Tibial nerve (tissue), 4 donors: ENCODE measurements around the gene DUSP6. TPM values are rescaled to one million over a fixed set of nuclear protein-coding genes. Genes with fewer than 3 reads are reported as not detected.

Source experiments
- DNase-seq, 2 donors: peaks; one replicate each; pipeline ENCODE4 v3.0.0-alpha.2; 2019; ENCODE audit warnings: low spot score in 2 of 2
- H3K27ac ChIP-seq, 4 donors: fragments of 200-600 bp; sonication (generic) in 3 of 4; one replicate each; pipeline ENCODE4 v1.5.1; 2017 to 2019; ENCODE audit warnings: mild to moderate bottlenecking in 1 of 4
- H3K27me3 ChIP-seq, 2 donors: fragments of 200-600 bp; sonication (generic) in 1 of 2; one replicate each; pipeline versions ENCODE4 v1.5.1 to v1.6.0; 2017 to 2019
- H3K36me3 ChIP-seq, 3 donors: fragments of 200-600 bp; sonication (generic); one replicate each; pipeline ENCODE4 v1.5.1; 2018 to 2019
- H3K4me1 ChIP-seq, 4 donors: fragments of 200-600 bp; sonication (generic) in 3 of 4; one replicate each; pipeline ENCODE4 v1.5.1; 2017 to 2019
- H3K4me3 ChIP-seq, 4 donors: fragments of 200-600 bp; sonication (generic) in 3 of 4; one replicate each; pipeline ENCODE4 v1.5.1; 2017 to 2019; ENCODE audit warnings: mild to moderate bottlenecking in 1 of 4, moderate library complexity in 1 of 4
- H3K9me3 ChIP-seq, 4 donors: fragments of 200-600 bp; sonication (generic) in 3 of 4; one replicate each; pipeline ENCODE4 v1.5.1; 2017 to 2019
- CTCF ChIP-seq, 5 experiments: fragments of 200-600 bp in 3 of 5; fragments of 450-650 bp in 2 of 5; sonication (generic) in 3 of 5; IDR thresholded peaks; one replicate each; pipeline ENCODE4 v1.5.1; 2016 to 2019; ENCODE audit warnings: antibody characterized with exemption in 5 of 5, mild to moderate bottlenecking in 3 of 5, moderate library complexity in 2 of 5
- EP300 ChIP-seq, 2 donors: sonication (generic); formaldehyde crosslinking; IDR thresholded peaks; one replicate each; pipeline ENCODE4 v1.6.1; 2017; ENCODE audit warnings: antibody characterized with exemption in 2 of 2, mild to moderate bottlenecking in 1 of 2
- POLR2A ChIP-seq, 2 donors: fragments of 450-650 bp; IDR thresholded peaks; one replicate each; pipeline ENCODE4 v1.6.1; 2017; ENCODE audit warnings: antibody characterized with exemption in 2 of 2, mild to moderate bottlenecking in 2 of 2, moderate library complexity in 2 of 2
- WGBS, 2 donors: methylation state at CpG; one replicate each; pipeline ENCODE4 v1.1.5; 2018; 5-methylcytosine and 5-hydroxymethylcytosine counted together
- total RNA-seq, 4 donors: library from RNA; depleted of rRNA; stranded (reverse); fragments of >200 nt; gene quantifications; one replicate each; pipeline ENCODE4 v1.1.0, GENCODE V29; 2016

The DUSP6 gene
- total RNA-seq, 4 donors from 2014 or later = 66.5 to 85.2 (median 72.8) TPM

- Histone ChIP-seq H3K36me3 (no peaks in the 10 kb centered on the region), H3K27me3 (no peaks in the 10 kb centered on the region), H3K9me3 (no peaks in the 10 kb centered on the region), H3K27ac (no peak overlapping the region), H3K4me3 (no peak overlapping the region), H3K4me1 (peaks cover 0 to 18% (median 0%) of the 10 kb centered on the region in 4 donors)
- 69 to 79% methylated on average over 2 of the region's 2 CpGs for WGBS, 2 donors
- DNase-seq = no peak
- TF ChIP-seq EP300 (IDR thresholded peaks at IDR 0.05) (no peak), POLR2A (IDR thresholded peaks at IDR 0.05) (no peak), CTCF (IDR thresholded peaks at IDR 0.05) (no peak)
These were observed 32.7 kb downstream of the DUSP6 start for GRCh38 chr12:89319606-89320005.

- H3K27me3 ChIP-seq = no peaks in the 10 kb centered on the region
- H3K27ac ChIP-seq = no peak overlapping the region
- peak in 1 of 2 donors; percentile 31 for TF ChIP-seq EP300 (IDR thresholded peaks at IDR 0.05)
- TF ChIP-seq CTCF (IDR thresholded peaks at IDR 0.05) = no peak
- WGBS, 2 donors = 47 to 59% methylated on average over 4 of the region's 4 CpGs
- DNase-seq = no peak
- H3K4me1 ChIP-seq = peaks cover 0 to 18% (median 0%) of the 10 kb centered on the region in 4 donors
- H3K4me3 ChIP-seq = no peak overlapping the region
- no peaks in the 10 kb centered on the region for H3K36me3 ChIP-seq
- H3K9me3 ChIP-seq = no peaks in the 10 kb centered on the region
These were observed 33.2 kb downstream of the DUSP6 start for GRCh38 chr12:89319122-89319521.

GRCh38 chr12:89316705-89317139 lies 35.6 kb downstream of the DUSP6 start:
- Histone ChIP-seq H3K4me1 (peaks cover 0 to 18% (median 0%) of the 10 kb centered on the region in 4 donors), H3K4me3 (no peak overlapping the region), H3K27me3 (no peaks in the 10 kb centered on the region), H3K9me3 (no peaks in the 10 kb centered on the region), H3K36me3 (no peaks in the 10 kb centered on the region), H3K27ac (no peak overlapping the region)
- 35 to 37% methylated on average over 4 of the region's 4 CpGs for WGBS, 2 donors
- no peak for TF ChIP-seq EP300 (IDR thresholded peaks at IDR 0.05)
- TF ChIP-seq CTCF (IDR thresholded peaks at IDR 0.05) = no peak
- TF ChIP-seq POLR2A (IDR thresholded peaks at IDR 0.05) = no peak
- no peak for DNase-seq

GRCh38 chr12:89314060-89314761 lies 38.1 kb downstream of the DUSP6 start:
- 93 to 97% methylated on average over 3 of the region's 3 CpGs for WGBS, 2 donors
- Histone ChIP-seq H3K4me3 (no peak overlapping the region), H3K9me3 (no peaks in the 10 kb centered on the region), H3K4me1 (peaks cover 0 to 12% (median 0%) of the 10 kb centered on the region in 4 donors), H3K36me3 (no peaks in the 10 kb centered on the region), H3K27ac (no peak overlapping the region), H3K27me3 (no peaks in the 10 kb centered on the region)
- no peak for TF ChIP-seq CTCF (IDR thresholded peaks at IDR 0.05)
- no peak for TF ChIP-seq POLR2A (IDR thresholded peaks at IDR 0.05)
- DNase-seq = no peak

GRCh38 chr12:89311703-89312293 lies 40.5 kb downstream of the DUSP6 start:
- WGBS, 2 donors = 88 to 96% methylated on average over 4 of the region's 4 CpGs
- no peak for TF ChIP-seq CTCF (IDR thresholded peaks at IDR 0.05)
- no peak for TF ChIP-seq POLR2A (IDR thresholded peaks at IDR 0.05)
- TF ChIP-seq EP300 (IDR thresholded peaks at IDR 0.05) = no peak
- Histone ChIP-seq H3K36me3 (no peaks in the 10 kb centered on the region), H3K4me1 (peaks cover 0 to 5% (median 0%) of the 10 kb centered on the region in 4 donors), H3K9me3 (no peaks in the 10 kb centered on the region), H3K27ac (no peak overlapping the region), H3K27me3 (no peaks in the 10 kb centered on the region), H3K4me3 (no peak overlapping the region)
- DNase-seq = no peak
